Brain microvascular endothelial cell (primary cell): ENCODE data around the gene AK2.

Source experiments
- DNase-seq: peaks from one replicate; pipeline ENCODE4 v3.0.0-alpha.2; 2020
- H3K27ac ChIP-seq: fragments of 250-450 bp; sonication (Bioruptor Pico); 2 replicates; pipeline ENCODE4 v1.5.1; 2020; ENCODE audit warnings: mild to moderate bottlenecking, moderate library complexity
- H3K27me3 ChIP-seq: fragments of 250-450 bp; sonication (Bioruptor Pico); replicated peaks from 2 replicates; pipeline ENCODE4 v1.5.1; 2020; ENCODE audit warnings: mild to moderate bottlenecking
- H3K36me3 ChIP-seq: fragments of 250-450 bp; sonication (Bioruptor Pico); replicated peaks from 2 replicates; pipeline ENCODE4 v1.5.1; 2020; ENCODE audit warnings: mild to moderate bottlenecking
- H3K4me3 ChIP-seq: 2 replicates; pipeline ENCODE4 v1.5.1; 2011; ENCODE audit warnings: low read depth, mild to moderate bottlenecking, control low read depth, low read length, moderate library complexity
- in situ Hi-C: cut with HindIII; loops from 2 replicates; pipeline ENCODE4 v1.10.0; 2017; ENCODE audit warnings: low sequenced_read_pairs, low pct_ligation_motif_present
- TF ChIP-seq, protein P1 (sequence below): IDR thresholded peaks from 2 replicates; pipeline ENCODE4 v1.5.1; 2011; ENCODE audit warnings: low read depth, mild to moderate bottlenecking, moderate library complexity, low read length, control low read depth, inconsistent platforms; ENCODE audit errors: missing control alignments

Gene AK2

DNA sequence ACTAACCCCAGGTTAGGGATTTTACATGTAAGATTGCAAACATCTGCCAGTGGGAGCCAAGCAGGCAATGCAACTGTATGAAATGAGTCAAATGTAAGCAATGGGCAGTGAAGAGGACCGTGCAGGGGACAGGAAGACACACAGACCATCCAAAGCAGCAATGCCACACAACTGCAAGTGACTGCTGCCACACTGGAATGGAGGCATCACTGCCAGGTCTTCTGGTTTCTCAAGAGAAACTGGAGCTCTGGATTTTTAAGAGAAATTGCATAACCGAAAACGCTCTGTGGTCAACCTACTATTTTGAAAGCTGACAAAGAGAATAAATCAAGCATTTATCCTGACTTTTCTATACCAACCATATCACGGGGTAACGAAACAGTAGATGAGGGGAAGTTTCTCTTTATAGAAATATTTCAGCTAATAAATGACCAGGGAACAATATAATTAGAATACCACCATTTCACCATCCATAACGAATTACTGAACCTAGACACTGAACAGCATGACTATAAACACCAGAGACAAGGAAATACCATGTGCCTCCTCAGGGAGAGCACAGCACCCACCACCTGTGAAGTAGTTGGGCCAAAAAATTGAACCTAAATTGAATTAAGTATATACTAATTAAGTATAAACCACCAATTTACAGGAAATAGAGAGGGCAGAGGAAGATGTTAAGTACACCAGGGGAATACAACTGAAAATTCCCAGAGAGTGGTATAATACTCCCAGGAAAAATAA, 4.4 kb downstream of the AK2 start:
- Histone ChIP-seq H3K36me3 (peaks cover 4% of the 10 kb centered on the region), H3K4me3 (no peak overlapping the region), H3K27ac (no peak overlapping the region), H3K27me3 (no peaks in the 10 kb centered on the region)
- DNase-seq, result no peak
- TF ChIP-seq, protein P1, sequence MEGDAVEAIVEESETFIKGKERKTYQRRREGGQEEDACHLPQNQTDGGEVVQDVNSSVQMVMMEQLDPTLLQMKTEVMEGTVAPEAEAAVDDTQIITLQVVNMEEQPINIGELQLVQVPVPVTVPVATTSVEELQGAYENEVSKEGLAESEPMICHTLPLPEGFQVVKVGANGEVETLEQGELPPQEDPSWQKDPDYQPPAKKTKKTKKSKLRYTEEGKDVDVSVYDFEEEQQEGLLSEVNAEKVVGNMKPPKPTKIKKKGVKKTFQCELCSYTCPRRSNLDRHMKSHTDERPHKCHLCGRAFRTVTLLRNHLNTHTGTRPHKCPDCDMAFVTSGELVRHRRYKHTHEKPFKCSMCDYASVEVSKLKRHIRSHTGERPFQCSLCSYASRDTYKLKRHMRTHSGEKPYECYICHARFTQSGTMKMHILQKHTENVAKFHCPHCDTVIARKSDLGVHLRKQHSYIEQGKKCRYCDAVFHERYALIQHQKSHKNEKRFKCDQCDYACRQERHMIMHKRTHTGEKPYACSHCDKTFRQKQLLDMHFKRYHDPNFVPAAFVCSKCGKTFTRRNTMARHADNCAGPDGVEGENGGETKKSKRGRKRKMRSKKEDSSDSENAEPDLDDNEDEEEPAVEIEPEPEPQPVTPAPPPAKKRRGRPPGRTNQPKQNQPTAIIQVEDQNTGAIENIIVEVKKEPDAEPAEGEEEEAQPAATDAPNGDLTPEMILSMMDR, result no peak
- in situ Hi-C loops, result no loop called here

DNA sequence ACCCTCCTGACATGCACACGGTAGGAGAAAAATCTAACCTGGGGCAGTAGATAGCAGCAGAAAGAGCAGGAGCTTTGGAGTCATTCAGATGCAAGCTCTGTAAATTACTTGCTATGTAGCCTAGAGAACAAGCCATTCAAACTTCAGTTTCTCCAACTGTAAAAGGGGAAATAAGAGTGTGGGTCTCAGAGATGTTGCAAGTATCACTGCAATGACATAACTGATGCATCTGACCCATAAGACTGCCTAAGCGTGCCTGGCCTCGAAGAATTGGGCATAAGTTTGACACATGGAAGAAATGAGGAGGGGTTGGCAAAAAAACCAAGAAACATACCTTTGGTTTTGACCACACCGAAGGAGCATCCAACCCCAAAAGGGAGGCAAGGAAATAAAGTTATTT, 5.2 kb downstream of the AK2 start:
- Histone ChIP-seq H3K27me3 (no peaks in the 10 kb centered on the region), H3K27ac (no peak overlapping the region), H3K36me3 (peaks cover 4% of the 10 kb centered on the region), H3K4me3 (no peak overlapping the region)
- TF ChIP-seq, protein P1, result no peak
- no peak for DNase-seq
- in situ Hi-C loops, result no loop called here

DNA sequence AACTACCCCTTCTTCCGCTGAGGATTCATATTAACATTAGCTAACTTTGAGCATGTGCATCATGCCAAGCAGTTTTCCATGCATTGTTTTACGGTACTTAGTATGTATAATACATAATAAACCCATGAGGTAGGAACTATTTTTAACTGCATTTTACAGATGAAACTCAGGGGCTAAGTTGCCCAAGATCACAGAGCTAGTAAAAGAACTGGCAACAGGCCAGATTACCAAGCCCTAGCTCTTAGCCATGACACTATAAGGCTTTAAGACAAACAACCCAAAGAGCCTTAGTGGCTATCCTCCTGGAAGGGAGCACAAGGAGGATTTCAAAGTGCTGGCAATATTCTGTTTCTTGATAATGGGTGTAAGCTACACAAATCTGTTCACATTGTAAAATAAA, 6.1 kb downstream of the AK2 start:
- TF ChIP-seq, protein P1, result no peak
- H3K27ac ChIP-seq, result no peak overlapping the region
- peaks cover 4% of the 10 kb centered on the region for H3K36me3 ChIP-seq
- DNase-seq, result peak; percentile 29
- in situ Hi-C loops, result no loop called here
- no peak overlapping the region for H3K4me3 ChIP-seq
- no peaks in the 10 kb centered on the region for H3K27me3 ChIP-seq

DNA sequence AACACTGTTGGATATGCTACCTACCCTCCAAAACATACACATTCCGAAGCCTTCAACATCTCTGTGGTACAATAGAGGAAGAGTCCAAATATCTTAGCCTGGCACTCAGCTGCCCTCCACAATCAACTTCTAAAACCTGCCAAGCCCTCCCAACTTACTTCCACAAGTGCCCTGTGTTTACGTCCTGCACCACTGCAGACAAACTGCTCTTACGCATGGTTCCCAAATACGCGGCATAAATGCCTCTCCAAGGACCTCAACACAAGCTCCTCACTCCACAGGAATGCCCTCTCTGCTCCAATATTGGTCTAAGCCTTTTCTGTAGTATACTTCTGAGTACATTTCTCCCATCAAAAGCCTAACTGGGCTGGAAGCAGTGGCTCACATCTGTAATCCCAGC, 6.8 kb downstream of the AK2 start:
- H3K27ac ChIP-seq, result no peak overlapping the region
- TF ChIP-seq, protein P1, result no peak
- H3K27me3 ChIP-seq, result no peaks in the 10 kb centered on the region
- DNase-seq, result no peak
- H3K4me3 ChIP-seq, result no peak overlapping the region
- in situ Hi-C loops, result no loop called here
- H3K36me3 ChIP-seq, result peaks cover 4% of the 10 kb centered on the region

DNA sequence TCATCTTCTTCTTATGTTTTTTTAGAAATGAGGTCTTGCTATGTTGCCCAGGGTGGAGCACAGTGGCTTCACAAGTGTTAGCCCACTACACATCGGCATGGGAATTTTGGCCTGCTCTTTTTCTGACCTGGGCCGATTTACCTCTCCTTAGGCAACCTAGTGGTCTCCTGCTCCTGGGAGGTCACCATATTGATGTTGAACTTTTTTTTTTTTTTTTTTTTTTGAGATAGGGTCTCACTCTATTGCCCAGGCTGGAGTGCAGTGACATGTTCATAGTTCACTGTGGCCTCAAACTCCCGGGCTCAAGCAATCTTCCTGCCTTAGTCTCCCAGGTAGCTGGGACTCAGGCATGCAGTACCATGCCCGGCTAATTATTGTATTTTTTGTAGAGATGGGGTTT, 7.5 kb downstream of the AK2 start:
- Histone ChIP-seq H3K27ac (no peak overlapping the region), H3K4me3 (no peak overlapping the region), H3K36me3 (peaks cover 8% of the 10 kb centered on the region), H3K27me3 (no peaks in the 10 kb centered on the region)
- TF ChIP-seq, protein P1, result no peak
- no peak for DNase-seq
- in situ Hi-C loops, result no loop called here

DNA sequence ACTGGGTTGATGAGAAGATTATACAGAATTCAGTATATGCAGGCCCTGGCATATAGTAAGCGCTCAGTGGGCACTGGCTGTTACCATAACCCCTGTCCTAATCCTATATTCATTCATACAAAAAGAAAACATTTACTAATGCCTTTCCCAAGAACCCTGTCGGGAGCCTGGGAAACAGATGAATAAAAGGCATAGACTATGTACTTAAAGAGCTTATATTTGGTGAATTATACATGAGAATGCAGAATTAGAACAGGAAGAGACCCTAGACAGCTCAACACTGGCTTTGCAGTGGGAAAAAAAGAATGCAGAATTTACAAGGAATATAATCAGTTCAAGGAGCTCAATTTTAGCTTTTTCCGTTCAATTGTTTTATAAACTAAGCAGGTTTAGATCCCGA, 10.9 kb downstream of the AK2 start:
- Histone ChIP-seq H3K27ac (no peak overlapping the region), H3K4me3 (no peak overlapping the region), H3K36me3 (peaks cover 33% of the 10 kb centered on the region), H3K27me3 (no peaks in the 10 kb centered on the region)
- DNase-seq, result no peak
- in situ Hi-C loops, result no loop called here
- TF ChIP-seq, protein P1, result no peak
